ENCODE measurements around the gene FOXC1.

DNA sequence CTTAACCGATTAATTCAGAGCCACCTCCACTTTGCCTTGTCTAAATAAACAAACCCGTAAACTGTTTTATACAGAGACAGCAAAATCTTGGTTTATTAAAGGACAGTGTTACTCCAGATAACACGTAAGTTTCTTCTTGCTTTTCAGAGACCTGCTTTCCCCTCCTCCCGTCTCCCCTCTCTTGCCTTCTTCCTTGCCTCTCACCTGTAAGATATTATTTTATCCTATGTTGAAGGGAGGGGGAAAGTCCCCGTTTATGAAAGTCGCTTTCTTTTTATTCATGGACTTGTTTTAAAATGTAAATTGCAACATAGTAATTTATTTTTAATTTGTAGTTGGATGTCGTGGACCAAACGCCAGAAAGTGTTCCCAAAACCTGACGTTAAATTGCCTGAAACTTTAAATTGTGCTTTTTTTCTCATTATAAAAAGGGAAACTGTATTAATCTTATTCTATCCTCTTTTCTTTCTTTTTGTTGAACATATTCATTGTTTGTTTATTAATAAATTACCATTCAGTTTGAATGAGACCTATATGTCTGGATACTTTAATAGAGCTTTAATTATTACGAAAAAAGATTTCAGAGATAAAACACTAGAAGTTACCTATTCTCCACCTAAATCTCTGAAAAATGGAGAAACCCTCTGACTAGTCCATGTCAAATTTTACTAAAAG, 2.7 kb downstream of the FOXC1 start:
- TF ChIP-seq, protein P1, sequence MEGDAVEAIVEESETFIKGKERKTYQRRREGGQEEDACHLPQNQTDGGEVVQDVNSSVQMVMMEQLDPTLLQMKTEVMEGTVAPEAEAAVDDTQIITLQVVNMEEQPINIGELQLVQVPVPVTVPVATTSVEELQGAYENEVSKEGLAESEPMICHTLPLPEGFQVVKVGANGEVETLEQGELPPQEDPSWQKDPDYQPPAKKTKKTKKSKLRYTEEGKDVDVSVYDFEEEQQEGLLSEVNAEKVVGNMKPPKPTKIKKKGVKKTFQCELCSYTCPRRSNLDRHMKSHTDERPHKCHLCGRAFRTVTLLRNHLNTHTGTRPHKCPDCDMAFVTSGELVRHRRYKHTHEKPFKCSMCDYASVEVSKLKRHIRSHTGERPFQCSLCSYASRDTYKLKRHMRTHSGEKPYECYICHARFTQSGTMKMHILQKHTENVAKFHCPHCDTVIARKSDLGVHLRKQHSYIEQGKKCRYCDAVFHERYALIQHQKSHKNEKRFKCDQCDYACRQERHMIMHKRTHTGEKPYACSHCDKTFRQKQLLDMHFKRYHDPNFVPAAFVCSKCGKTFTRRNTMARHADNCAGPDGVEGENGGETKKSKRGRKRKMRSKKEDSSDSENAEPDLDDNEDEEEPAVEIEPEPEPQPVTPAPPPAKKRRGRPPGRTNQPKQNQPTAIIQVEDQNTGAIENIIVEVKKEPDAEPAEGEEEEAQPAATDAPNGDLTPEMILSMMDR (IDR thresholded peaks at IDR 0.05), result no peak
- TF ChIP-seq ZFX (IDR thresholded peaks at IDR 0.05; ENCODE audit: borderline replicate concordance), result no peak
